ENCODE results near the gene KLHL12. TPM values are rescaled to one million over a fixed set of nuclear protein-coding genes. Genes with fewer than 3 reads are reported as not detected.

Gene KLHL12
- total RNA-seq, 1 donor = 23.2 TPM

DNA sequence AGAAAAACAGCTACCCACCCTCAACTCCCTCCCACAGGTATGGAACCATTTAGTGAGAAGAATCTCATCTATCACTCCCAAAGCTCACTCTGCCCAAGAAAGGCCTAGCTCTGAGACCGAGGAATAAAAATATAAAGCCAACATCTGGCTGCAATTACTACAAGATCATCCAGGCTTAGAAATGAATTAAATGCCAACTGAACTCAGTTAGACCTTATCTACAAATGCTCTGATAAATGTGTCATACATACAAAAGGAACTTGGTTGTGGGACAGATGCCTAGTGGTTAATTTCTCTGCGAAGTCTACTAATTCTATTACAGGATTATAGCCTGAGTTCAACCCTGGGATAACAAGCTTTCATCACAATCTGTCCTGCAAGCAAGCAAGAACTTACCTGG, 24.4 kb upstream of the KLHL12 start:
- H3K79me2 ChIP-seq (ENCODE audit: insufficient read depth, low read length) = peaks cover 59% of the 10 kb centered on the region

DNA sequence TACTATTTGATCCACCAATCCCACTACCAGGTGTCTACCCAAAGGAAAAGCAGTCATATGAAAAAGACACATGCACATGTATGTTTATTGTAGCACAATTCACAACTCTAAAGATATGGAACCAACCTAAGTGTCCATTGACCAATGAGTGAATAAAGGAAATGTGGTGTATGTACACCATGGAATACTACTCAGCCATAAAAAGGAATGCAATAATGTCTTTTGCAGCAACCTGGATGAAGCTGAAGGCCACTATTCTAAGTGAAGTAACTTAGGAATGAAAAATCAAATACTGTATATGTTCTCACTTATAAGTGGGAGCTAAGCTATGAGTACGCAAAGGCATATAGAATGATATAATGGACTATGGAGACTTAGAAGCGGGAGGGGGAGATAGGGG, 18.4 kb upstream of the KLHL12 start:
- H3K9me3 ChIP-seq (ENCODE audit: low read depth, low read length) = no peaks in the 10 kb centered on the region
- peaks cover 64% of the 10 kb centered on the region for H3K36me3 ChIP-seq (ENCODE audit: insufficient read depth, low read length)
- DNase-seq (ENCODE audit: insufficient read length, low spot score, missing footprints) = no peak
- H3K4me1 ChIP-seq (ENCODE audit: insufficient read depth, low read length) = no peaks in the 10 kb centered on the region
- peaks cover 6% of the 10 kb centered on the region for H4K20me1 ChIP-seq (ENCODE audit: insufficient read depth, low read length)
- no peak overlapping the region for H3K4me2 ChIP-seq (ENCODE audit: insufficient read depth, low read length)
- H3K79me2 ChIP-seq (ENCODE audit: insufficient read depth, low read length) = no peaks in the 10 kb centered on the region
- H3K27ac ChIP-seq (ENCODE audit: low read depth, low read length) = no peak overlapping the region
- TF ChIP-seq, protein P1, sequence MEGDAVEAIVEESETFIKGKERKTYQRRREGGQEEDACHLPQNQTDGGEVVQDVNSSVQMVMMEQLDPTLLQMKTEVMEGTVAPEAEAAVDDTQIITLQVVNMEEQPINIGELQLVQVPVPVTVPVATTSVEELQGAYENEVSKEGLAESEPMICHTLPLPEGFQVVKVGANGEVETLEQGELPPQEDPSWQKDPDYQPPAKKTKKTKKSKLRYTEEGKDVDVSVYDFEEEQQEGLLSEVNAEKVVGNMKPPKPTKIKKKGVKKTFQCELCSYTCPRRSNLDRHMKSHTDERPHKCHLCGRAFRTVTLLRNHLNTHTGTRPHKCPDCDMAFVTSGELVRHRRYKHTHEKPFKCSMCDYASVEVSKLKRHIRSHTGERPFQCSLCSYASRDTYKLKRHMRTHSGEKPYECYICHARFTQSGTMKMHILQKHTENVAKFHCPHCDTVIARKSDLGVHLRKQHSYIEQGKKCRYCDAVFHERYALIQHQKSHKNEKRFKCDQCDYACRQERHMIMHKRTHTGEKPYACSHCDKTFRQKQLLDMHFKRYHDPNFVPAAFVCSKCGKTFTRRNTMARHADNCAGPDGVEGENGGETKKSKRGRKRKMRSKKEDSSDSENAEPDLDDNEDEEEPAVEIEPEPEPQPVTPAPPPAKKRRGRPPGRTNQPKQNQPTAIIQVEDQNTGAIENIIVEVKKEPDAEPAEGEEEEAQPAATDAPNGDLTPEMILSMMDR (IDR thresholded peaks at IDR 0.05; ENCODE audit: extremely low read depth, low read depth, low read length) = no peak
- H3K4me3 ChIP-seq (ENCODE audit: insufficient read depth, low read length) = no peak overlapping the region
- H2AFZ ChIP-seq (ENCODE audit: low read length) = no peak overlapping the region
- no peaks in the 10 kb centered on the region for H3K27me3 ChIP-seq (ENCODE audit: insufficient read depth, low read length)

More for the DNA sequence above, 24.4 kb upstream of the KLHL12 start:
- Histone ChIP-seq H3K9me3 (ENCODE audit: low read depth, low read length) (no peaks in the 10 kb centered on the region), H3K27me3 (ENCODE audit: insufficient read depth, low read length) (no peaks in the 10 kb centered on the region), H4K20me1 (ENCODE audit: insufficient read depth, low read length) (peaks cover 46% of the 10 kb centered on the region), H3K4me2 (ENCODE audit: insufficient read depth, low read length) (no peak overlapping the region), H3K4me1 (ENCODE audit: insufficient read depth, low read length) (peaks cover 11% of the 10 kb centered on the region), H2AFZ (ENCODE audit: low read length) (no peak overlapping the region), H3K4me3 (ENCODE audit: insufficient read depth, low read length) (no peak overlapping the region), H3K36me3 (ENCODE audit: insufficient read depth, low read length) (peaks cover 14% of the 10 kb centered on the region), H3K27ac (ENCODE audit: low read depth, low read length) (peak overlapping the region; percentile 12)
- TF ChIP-seq, protein P1 (IDR thresholded peaks at IDR 0.05; ENCODE audit: extremely low read depth, low read depth, low read length) = no peak
- peak; percentile 70 for DNase-seq (ENCODE audit: insufficient read length, low spot score, missing footprints)

DNA sequence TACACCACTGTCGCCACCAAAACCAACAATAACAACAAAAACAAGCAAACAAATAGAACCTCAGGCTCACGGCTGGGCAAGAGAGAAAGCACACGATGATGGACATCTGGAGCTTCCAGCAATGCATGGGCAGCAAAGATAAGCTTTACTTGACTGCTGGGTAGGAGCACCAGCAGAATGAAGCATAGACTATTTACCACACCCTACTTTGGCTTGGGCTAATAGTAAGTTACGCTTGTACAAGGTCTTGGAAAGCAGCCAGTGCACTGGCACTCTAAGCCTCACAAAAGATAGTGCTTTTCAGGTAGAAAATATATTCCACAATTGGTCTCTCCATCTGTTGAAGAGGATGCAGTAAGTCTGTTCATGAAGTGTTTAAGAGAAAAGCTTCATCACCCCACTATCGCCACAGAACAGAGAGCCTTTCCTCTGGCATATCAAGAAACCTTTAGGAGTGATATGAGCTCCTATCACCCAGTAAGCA, 17.4 kb upstream of the KLHL12 start:
- no peak for DNase-seq (ENCODE audit: insufficient read length, low spot score, missing footprints)
- peaks cover 60% of the 10 kb centered on the region for H3K36me3 ChIP-seq (ENCODE audit: insufficient read depth, low read length)
- H3K4me1 ChIP-seq (ENCODE audit: insufficient read depth, low read length) = no peaks in the 10 kb centered on the region

DNA sequence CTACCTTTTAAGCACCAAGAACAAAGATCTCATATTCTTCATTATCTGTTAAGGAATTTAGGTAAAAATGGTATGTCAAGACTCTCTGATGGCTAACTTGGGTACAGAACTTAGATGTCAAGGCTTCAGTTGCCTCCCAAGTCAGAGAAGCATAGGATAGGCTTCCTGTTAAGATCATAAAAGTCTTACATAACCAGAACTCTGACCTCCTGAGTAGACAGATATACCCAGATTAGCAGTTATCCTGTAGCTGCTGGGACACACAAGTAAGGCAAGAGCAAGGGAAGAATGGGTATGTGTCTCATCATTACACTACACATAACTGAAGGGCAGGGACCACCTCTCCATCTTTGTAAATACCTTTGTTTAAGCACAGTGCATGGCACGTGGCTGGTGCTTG, 15.4 kb upstream of the KLHL12 start:
- H3K9me3 ChIP-seq (ENCODE audit: low read depth, low read length) = no peaks in the 10 kb centered on the region
- H4K20me1 ChIP-seq (ENCODE audit: insufficient read depth, low read length) = peaks cover 5% of the 10 kb centered on the region
- no peak overlapping the region for H2AFZ ChIP-seq (ENCODE audit: low read length)
- no peak for DNase-seq (ENCODE audit: insufficient read length, low spot score, missing footprints)
- H3K4me3 ChIP-seq (ENCODE audit: insufficient read depth, low read length) = no peak overlapping the region
- TF ChIP-seq, protein P1 (IDR thresholded peaks at IDR 0.05; ENCODE audit: extremely low read depth, low read depth, low read length) = no peak
- H3K4me2 ChIP-seq (ENCODE audit: insufficient read depth, low read length) = no peak overlapping the region
- no peaks in the 10 kb centered on the region for H3K27me3 ChIP-seq (ENCODE audit: insufficient read depth, low read length)
- H3K4me1 ChIP-seq (ENCODE audit: insufficient read depth, low read length) = no peaks in the 10 kb centered on the region
- H3K79me2 ChIP-seq (ENCODE audit: insufficient read depth, low read length) = no peaks in the 10 kb centered on the region
- peaks cover 59% of the 10 kb centered on the region for H3K36me3 ChIP-seq (ENCODE audit: insufficient read depth, low read length)
- no peak overlapping the region for H3K27ac ChIP-seq (ENCODE audit: low read depth, low read length)

More for the DNA sequence above, 17.4 kb upstream of the KLHL12 start:
- TF ChIP-seq, protein P1 (IDR thresholded peaks at IDR 0.05; ENCODE audit: extremely low read depth, low read depth, low read length) = no peak
- H2AFZ ChIP-seq (ENCODE audit: low read length) = no peak overlapping the region
- no peaks in the 10 kb centered on the region for H3K27me3 ChIP-seq (ENCODE audit: insufficient read depth, low read length)
- H3K4me3 ChIP-seq (ENCODE audit: insufficient read depth, low read length) = no peak overlapping the region
- H3K79me2 ChIP-seq (ENCODE audit: insufficient read depth, low read length) = no peaks in the 10 kb centered on the region
- no peaks in the 10 kb centered on the region for H3K9me3 ChIP-seq (ENCODE audit: low read depth, low read length)
- H3K27ac ChIP-seq (ENCODE audit: low read depth, low read length) = no peak overlapping the region
- H4K20me1 ChIP-seq (ENCODE audit: insufficient read depth, low read length) = peaks cover 5% of the 10 kb centered on the region
- no peak overlapping the region for H3K4me2 ChIP-seq (ENCODE audit: insufficient read depth, low read length)
